PC-3 (cell line): Measurements from ENCODE around the gene CMTM7.

Source experiments
- CTCF ChIP-seq: fragments of 300-600 bp; sonication (generic); conservative IDR thresholded peaks from 2 replicates; pipeline ENCODE4 v1.5.1; 2017; ENCODE audit warnings: antibody characterized with exemption, low read depth, mild to moderate bottlenecking, low read length
- EZH2phosphoT487 ChIP-seq: fragments of 300-600 bp; sonication (generic); IDR thresholded peaks from 2 replicates; pipeline ENCODE4 v1.6.1; 2018; ENCODE audit warnings: mild to moderate bottlenecking, antibody characterized with exemption, low read length, borderline replicate concordance

DNA sequence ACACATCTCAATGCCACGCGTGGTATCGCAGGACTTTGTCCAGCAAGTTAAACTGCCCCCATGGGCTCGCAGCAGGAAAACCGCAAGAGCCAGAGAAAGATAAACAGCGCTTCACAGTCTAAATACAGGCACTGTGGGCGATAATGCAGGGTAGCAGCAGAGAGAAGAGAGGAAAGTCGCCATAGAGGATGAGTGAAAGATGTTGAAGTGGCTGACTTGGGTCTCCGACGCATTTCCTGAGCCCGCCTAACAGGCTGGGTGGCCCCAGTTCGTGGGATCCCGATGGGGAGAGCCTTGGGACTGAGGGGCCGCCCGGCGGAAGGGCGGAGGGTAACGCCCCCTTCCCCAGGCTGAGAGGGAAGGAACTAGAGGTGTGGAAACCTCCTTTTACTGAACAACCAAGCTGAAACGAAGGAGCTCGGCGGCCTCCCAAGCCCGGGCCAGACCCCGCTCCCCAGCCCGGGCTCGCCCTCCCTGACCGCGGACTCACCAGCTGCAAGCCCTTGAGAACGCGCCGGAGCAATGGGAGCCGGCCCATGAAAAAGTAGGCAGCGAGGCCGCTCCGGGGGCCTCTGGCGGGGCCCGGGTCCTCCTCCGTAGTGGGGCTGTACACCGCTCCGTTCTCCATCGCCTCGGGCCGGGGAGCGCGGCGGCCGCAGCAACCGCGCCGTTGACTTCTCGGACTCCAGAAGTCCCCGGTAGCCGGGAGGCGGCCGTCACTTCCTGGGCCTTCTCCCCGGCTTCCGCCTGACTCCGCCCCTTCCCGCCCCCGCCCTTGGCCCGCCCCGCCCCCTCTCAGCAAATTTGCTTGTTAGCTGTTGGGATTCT is 110.7 kb downstream of the CMTM7 start, which contains the start of gene CMTM6:
- TF ChIP-seq CTCF (no peak), EZH2phosphoT487 (no peak)
